Psoas muscle (tissue), 8 donors: Measurements from ENCODE around the gene FERMT2. TPM values are rescaled to one million over a fixed set of nuclear protein-coding genes. Genes with fewer than 3 reads are reported as not detected.

Source experiments
- ATAC-seq, 4 donors: fragments of 200-7000 bp; cut with Tn5 transposase; one replicate each; pipeline ENCODE4 v1.9.1; 2020; ENCODE audit warnings: moderate library complexity in 3 of 4, mild to moderate bottlenecking in 2 of 4
- DNase-seq, 2 donors: peaks; one replicate each; pipeline ENCODE4 v3.0.0-alpha.2; 2020
- H3K27ac ChIP-seq: fragments of 200-600 bp; one replicate; pipeline ENCODE4 v1.8.0; 2022
- H3K27me3 ChIP-seq, 3 donors: fragments of 200-600 bp in 1 of 3; one replicate each; pipeline versions ENCODE4 v1.6.1 to v1.8.0; 2013 to 2022; ENCODE audit warnings: low read length in 2 of 3, mild to moderate bottlenecking in 2 of 3, moderate library complexity in 1 of 3; ENCODE audit not compliant: insufficient read depth in 3 of 3
- H3K36me3 ChIP-seq, 2 donors: fragments of 200-600 bp in 1 of 2; one replicate each; pipeline versions ENCODE4 v1.6.1 to v1.8.0; 2013 to 2022; ENCODE audit warnings: low read depth in 1 of 2, mild to moderate bottlenecking in 1 of 2, moderate library complexity in 1 of 2; ENCODE audit not compliant: insufficient read depth in 1 of 2
- H3K4me1 ChIP-seq: fragments of 200-600 bp; one replicate; pipeline ENCODE4 v1.8.0; 2022
- H3K4me3 ChIP-seq: fragments of 200-600 bp; one replicate; pipeline ENCODE4 v1.8.0; 2022; ENCODE audit warnings: mild to moderate bottlenecking
- H3K9me3 ChIP-seq: fragments of 200-600 bp; one replicate; pipeline ENCODE4 v1.8.0; 2022
- CTCF ChIP-seq: fragments of 200-600 bp; IDR thresholded peaks from one replicate; pipeline ENCODE4 v1.8.0; 2022; ENCODE audit warnings: antibody characterized with exemption
- WGBS, 3 donors: extraction: QIAGEN DNeasy Blood & Tissue Kit; methylation state at CpG; one replicate each; pipeline versions ENCODE4 v1.1.6 to v1.1.7; 2013; 5-methylcytosine and 5-hydroxymethylcytosine counted together
- intact Hi-C, 2 donors: fragments of 100-400 bp; cut with DNase I; formaldehyde crosslinking; loops; one replicate each; pipeline versions ENCODE4 v1.11.0 to v1.14.2; 2022
- long read RNA-seq, 2 donors: library from polyadenylated mRNA; unstranded; transcript quantifications; one replicate each; pipeline ENCODE4 v2.0.0, GENCODE V29; 2021
- polyA plus RNA-seq, 3 donors: library from polyadenylated mRNA; stranded (reverse); fragments of 200-250 nt; gene quantifications; one replicate each; pipeline ENCODE4 v1.2.3, GENCODE V29; 2013
- total RNA-seq, 4 donors: library from RNA; stranded (reverse); fragmentation: NEBNext Ultra II Directional in 2 of 4; extraction: Animal tissue kit (Norgen Biotek cat#: 25700) in 2 of 4; gene quantifications; one replicate each; pipeline versions ENCODE4 v1.2.1 to v1.2.4, GENCODE V29; 2021 to 2023
- donor health status: healthy with polysubstance abuse.
- donor health status: DM: no; HTN: no; CAD: no; lungs with moderate emphysema.
- donor health status: Bipolar disorder and iron deficiency.
- donor health status: healthy.
- donor health status: DM: yes; HTN: yes; CAD: no.
- donor health status: DM: no; HTN: no; CAD: no.
- donor health status: DM: no; HTN: no; CAD: no.
- donor health status: DM: yes; HTN: yes; CAD: no.

FERMT2 gene, protein sequence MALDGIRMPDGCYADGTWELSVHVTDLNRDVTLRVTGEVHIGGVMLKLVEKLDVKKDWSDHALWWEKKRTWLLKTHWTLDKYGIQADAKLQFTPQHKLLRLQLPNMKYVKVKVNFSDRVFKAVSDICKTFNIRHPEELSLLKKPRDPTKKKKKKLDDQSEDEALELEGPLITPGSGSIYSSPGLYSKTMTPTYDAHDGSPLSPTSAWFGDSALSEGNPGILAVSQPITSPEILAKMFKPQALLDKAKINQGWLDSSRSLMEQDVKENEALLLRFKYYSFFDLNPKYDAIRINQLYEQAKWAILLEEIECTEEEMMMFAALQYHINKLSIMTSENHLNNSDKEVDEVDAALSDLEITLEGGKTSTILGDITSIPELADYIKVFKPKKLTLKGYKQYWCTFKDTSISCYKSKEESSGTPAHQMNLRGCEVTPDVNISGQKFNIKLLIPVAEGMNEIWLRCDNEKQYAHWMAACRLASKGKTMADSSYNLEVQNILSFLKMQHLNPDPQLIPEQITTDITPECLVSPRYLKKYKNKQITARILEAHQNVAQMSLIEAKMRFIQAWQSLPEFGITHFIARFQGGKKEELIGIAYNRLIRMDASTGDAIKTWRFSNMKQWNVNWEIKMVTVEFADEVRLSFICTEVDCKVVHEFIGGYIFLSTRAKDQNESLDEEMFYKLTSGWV
- total RNA-seq (100 to 1,000 TPM in 1 of 4 donors, 10 to 100 TPM in 3; 57.5 to 104 (median 78.9) TPM), polyA plus RNA-seq (100 to 1,000 TPM in 1 of 3 donors, 10 to 100 TPM in 2; 36.6 to 219 (median 40.8) TPM)
- long read RNA-seq, donor 1, transcript FERMT2-215 (15 exons, 2,482 nt), result major isoform, 10 of 33 reads
- long read RNA-seq, donor 1, partial matches to known transcripts, result 10 of 33 reads
- long read RNA-seq, donor 1, other reads (novel, unspliced or antisense), result 13 of 33 reads
- long read RNA-seq, donor 2, transcript FERMT2-215 (15 exons, 2,482 nt), result major isoform, 6 of 75 reads
- long read RNA-seq, donor 2, transcript FERMT2-201 (15 exons, 3,338 nt), result major isoform, 6 of 75 reads
- long read RNA-seq, donor 2, partial matches to known transcripts, result 27 of 75 reads
- long read RNA-seq, donor 2, other reads (novel, unspliced or antisense), result 36 of 75 reads

GRCh38 chr14:52950898-52951680, at the start of gene FERMT2:
Gene FERMT2 (minus strand): TSS chr14:52951050. CDS start chr14:52950568, 482 bp downstream.
- intact Hi-C loops, result loop anchor here (1.0 to 10.0 kb wide), 4 partner anchors 34 to 76 kb away; no protein-coding TSS in a partner anchor
- no peak for TF ChIP-seq CTCF

GRCh38 chr14:52998376-52999015, 47.6 kb upstream of the FERMT2 start:
- Histone ChIP-seq H3K36me3 (no peaks in the 10 kb centered on the region), H3K27me3 (peaks cover 0 to 2% (median 0%) of the 10 kb centered on the region in 3 donors), H3K27ac (no peak overlapping the region), H3K9me3 (no peaks in the 10 kb centered on the region), H3K4me1 (no peaks in the 10 kb centered on the region), H3K4me3 (no peak overlapping the region)
- no peak for TF ChIP-seq CTCF
- no peak for DNase-seq
- intact Hi-C loops, result no loop called here
- ATAC-seq, result no peak
- 43 to 48% (median 44%) methylated on average over 6 of the region's 6 CpGs for WGBS, 3 donors

More at GRCh38 chr14:52950898-52951680, at the start of gene FERMT2:
- Histone ChIP-seq H3K27ac (peak within 1 kb of the TSS; percentile 99), H3K36me3 (peaks cover 0 to 17% of the 10 kb centered on the region in 2 donors), H3K9me3 (no peaks in the 10 kb centered on the region), H3K4me1 (peaks cover 18% of the 10 kb centered on the region), H3K4me3 (peak within 1 kb of the TSS; percentile 96), H3K27me3 (no peaks in the 10 kb centered on the region)
- ATAC-seq (peak; percentile 87 to 91 (median 88)), DNase-seq (peak; percentile 89 to 94)
- 1% methylated on average over 53 to 95 of the region's 95 CpGs for WGBS, 3 donors

DNA sequence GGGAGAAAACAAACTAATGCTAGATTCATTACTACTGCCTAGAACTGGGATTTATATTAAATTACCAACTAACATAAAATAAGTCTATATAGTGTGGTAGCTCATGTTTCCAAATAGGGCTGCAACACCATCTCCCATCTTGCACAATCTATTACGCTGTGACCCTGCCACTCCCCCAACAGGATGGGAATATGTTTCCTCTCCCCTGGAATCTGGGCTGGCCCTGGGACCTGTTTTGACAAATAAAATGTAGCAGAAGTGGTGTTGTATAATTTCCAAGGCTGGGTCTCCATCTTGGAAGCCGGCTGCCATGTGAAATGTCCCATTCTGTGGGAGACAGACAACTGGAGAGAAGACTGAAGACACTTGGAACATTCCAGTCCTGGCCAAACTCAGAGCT, 45.6 kb upstream of the FERMT2 start:
- Histone ChIP-seq H3K27ac (no peak overlapping the region), H3K4me3 (no peak overlapping the region), H3K9me3 (no peaks in the 10 kb centered on the region), H3K4me1 (no peaks in the 10 kb centered on the region), H3K27me3 (peaks cover 0 to 2% (median 0%) of the 10 kb centered on the region in 3 donors), H3K36me3 (no peaks in the 10 kb centered on the region)
- TF ChIP-seq CTCF, result no peak
- intact Hi-C loops, result no loop called here
- WGBS, 3 donors, result 81 to 88% (median 85%) methylated on average over 2 of the region's 2 CpGs
- DNase-seq (no peak), ATAC-seq (no peak)

GRCh38 chr14:52995998-52996397, 45.1 kb upstream of the FERMT2 start:
- Histone ChIP-seq H3K27me3 (peaks cover 0 to 2% (median 0%) of the 10 kb centered on the region in 3 donors), H3K4me1 (no peaks in the 10 kb centered on the region), H3K9me3 (no peaks in the 10 kb centered on the region), H3K36me3 (no peaks in the 10 kb centered on the region), H3K4me3 (no peak overlapping the region), H3K27ac (no peak overlapping the region)
- ATAC-seq, result no peak
- 75 to 87% (median 85%) methylated on average over 1 of the region's 1 CpG for whole genome bisulfite sequencing, 3 donors
- no peak for TF ChIP-seq CTCF
- DNase-seq, result no peak
- intact Hi-C loops, result no loop called here
